ENCODE data around the gene SNX1.

SNX1 gene

GRCh38 chr15:64137226-64137833, 41.5 kb downstream of the SNX1 start:
- Histone ChIP-seq H2BK12ac (ENCODE audit: low read length in 2 of 2) (no peak overlapping the region), H3K4me2 (ENCODE audit: low read length, poor library complexity, severe bottlenecking) (no peak overlapping the region), H3K9ac (ENCODE audit: low read length) (no peak overlapping the region), H3K27ac (ENCODE audit: low read length, poor library complexity, severe bottlenecking) (no peak overlapping the region), H3K4ac (ENCODE audit: low read depth in 1 of 2, low read length in 2 of 2) (no peak overlapping the region), H3K14ac (ENCODE audit: low read length in 2 of 2) (no peak overlapping the region), H3K18ac (ENCODE audit: low read depth in 1 of 2, low read length in 2 of 2) (no peak overlapping the region), H3K36me3 (ENCODE audit: control insufficient read depth in 1 of 2, insufficient read depth in 2 of 2, low read depth in 1 of 2, low read length in 2 of 2) (peaks cover 65 to 79% of the 10 kb centered on the region in 2 experiments), H3K4me3 (ENCODE audit: insufficient read depth in 1 of 2, low read depth in 1 of 2, low read length in 2 of 2) (no peak overlapping the region), H2BK5ac (ENCODE audit: low read depth, low read length, poor library complexity, severe bottlenecking) (no peak overlapping the region), H3K23ac (ENCODE audit: low read length in 2 of 2) (no peak overlapping the region), H2BK15ac (ENCODE audit: low read depth, poor library complexity, severe bottlenecking) (no peak overlapping the region), H3K4me1 (ENCODE audit: control insufficient read depth, insufficient read depth, low read depth, low read length) (peaks cover 10% of the 10 kb centered on the region), H4K91ac (ENCODE audit: low read length) (no peak overlapping the region), H3K9me3 (ENCODE audit: control insufficient read depth, low read length) (no peaks in the 10 kb centered on the region), H2AK5ac (ENCODE audit: low read length, severe bottlenecking) (no peak overlapping the region), H4K8ac (ENCODE audit: low read length) (no peak overlapping the region), H3K27me3 (ENCODE audit: control insufficient read depth in 1 of 2, insufficient read depth in 1 of 2, low read length in 2 of 2) (no peaks in the 10 kb centered on the region), H3K79me1 (replicated peaks; ENCODE audit: low read length, poor library complexity, severe bottlenecking) (peaks cover 22% of the 10 kb centered on the region), H2AFZ (ENCODE audit: low read depth, low read length) (no peak overlapping the region), H2BK120ac (ENCODE audit: low read depth, low read length) (no peak overlapping the region)
- WGBS = 88% methylated on average over 6 of the region's 8 CpGs
- DNase-seq = no peak

GRCh38 chr15:64138331-64138941, 42.7 kb downstream of the SNX1 start:
- Histone ChIP-seq H3K79me1 (replicated peaks; ENCODE audit: low read length, poor library complexity, severe bottlenecking) (peaks cover 14% of the 10 kb centered on the region), H3K18ac (ENCODE audit: low read depth in 1 of 2, low read length in 2 of 2) (no peak overlapping the region), H2BK12ac (ENCODE audit: low read length in 2 of 2) (no peak overlapping the region)

GRCh38 chr15:64141798-64142512, 46.2 kb downstream of the SNX1 start:
- peaks cover 27% of the 10 kb centered on the region for H3K4me1 ChIP-seq (ENCODE audit: control insufficient read depth, insufficient read depth, low read depth, low read length)
- H3K4ac ChIP-seq (ENCODE audit: low read depth in 1 of 2, low read length in 2 of 2) = no peak overlapping the region
- no peak overlapping the region for H2BK12ac ChIP-seq (ENCODE audit: low read length in 2 of 2)
- no peak overlapping the region for H3K23ac ChIP-seq (ENCODE audit: low read length in 2 of 2)
- DNase-seq = no peak
- H3K79me1 ChIP-seq (replicated peaks; ENCODE audit: low read length, poor library complexity, severe bottlenecking) = peaks cover 7% of the 10 kb centered on the region
- no peak overlapping the region for H4K91ac ChIP-seq (ENCODE audit: low read length)
- H2BK15ac ChIP-seq (ENCODE audit: low read depth, poor library complexity, severe bottlenecking) = no peak overlapping the region
- no peaks in the 10 kb centered on the region for H3K9me3 ChIP-seq (ENCODE audit: control insufficient read depth, low read length)
- H3K9ac ChIP-seq (ENCODE audit: low read length) = no peak overlapping the region
- H3K18ac ChIP-seq (ENCODE audit: low read depth in 1 of 2, low read length in 2 of 2) = no peak overlapping the region
- H2BK5ac ChIP-seq (ENCODE audit: low read depth, low read length, poor library complexity, severe bottlenecking) = no peak overlapping the region
- no peak overlapping the region for H3K14ac ChIP-seq (ENCODE audit: low read length in 2 of 2)
- no peak overlapping the region for H3K4me2 ChIP-seq (ENCODE audit: low read length, poor library complexity, severe bottlenecking)
- no peaks in the 10 kb centered on the region for H3K27me3 ChIP-seq (ENCODE audit: control insufficient read depth in 1 of 2, insufficient read depth in 1 of 2, low read length in 2 of 2)
- H3K4me3 ChIP-seq (ENCODE audit: insufficient read depth in 1 of 2, low read depth in 1 of 2, low read length in 2 of 2) = no peak overlapping the region
- no peak overlapping the region for H2BK120ac ChIP-seq (ENCODE audit: low read depth, low read length)
- no peak overlapping the region for H2AFZ ChIP-seq (ENCODE audit: low read depth, low read length)
- H3K27ac ChIP-seq (ENCODE audit: low read length, poor library complexity, severe bottlenecking) = no peak overlapping the region
- H3K36me3 ChIP-seq (ENCODE audit: control insufficient read depth in 1 of 2, insufficient read depth in 2 of 2, low read depth in 1 of 2, low read length in 2 of 2) = peaks cover 45 to 77% of the 10 kb centered on the region in 2 experiments
- H2AK5ac ChIP-seq (ENCODE audit: low read length, severe bottlenecking) = no peak overlapping the region
- no peak overlapping the region for H4K8ac ChIP-seq (ENCODE audit: low read length)
- over 99% methylated on average over 8 of the region's 8 CpGs for WGBS

More at GRCh38 chr15:64138331-64138941, 42.7 kb downstream of the SNX1 start:
- Histone ChIP-seq H3K27ac (ENCODE audit: low read length, poor library complexity, severe bottlenecking) (no peak overlapping the region), H3K4me2 (ENCODE audit: low read length, poor library complexity, severe bottlenecking) (no peak overlapping the region), H3K36me3 (ENCODE audit: control insufficient read depth in 1 of 2, insufficient read depth in 2 of 2, low read depth in 1 of 2, low read length in 2 of 2) (peaks cover 61 to 80% of the 10 kb centered on the region in 2 experiments), H3K4ac (ENCODE audit: low read depth in 1 of 2, low read length in 2 of 2) (no peak overlapping the region), H2BK5ac (ENCODE audit: low read depth, low read length, poor library complexity, severe bottlenecking) (no peak overlapping the region), H3K9me3 (ENCODE audit: control insufficient read depth, low read length) (no peaks in the 10 kb centered on the region), H3K4me3 (ENCODE audit: insufficient read depth in 1 of 2, low read depth in 1 of 2, low read length in 2 of 2) (no peak overlapping the region), H4K91ac (ENCODE audit: low read length) (no peak overlapping the region), H2BK15ac (ENCODE audit: low read depth, poor library complexity, severe bottlenecking) (peak overlapping the region; percentile 31), H3K4me1 (ENCODE audit: control insufficient read depth, insufficient read depth, low read depth, low read length) (peaks cover 11% of the 10 kb centered on the region), H3K9ac (ENCODE audit: low read length) (no peak overlapping the region), H3K23ac (ENCODE audit: low read length in 2 of 2) (no peak overlapping the region), H4K8ac (ENCODE audit: low read length) (no peak overlapping the region), H2BK120ac (ENCODE audit: low read depth, low read length) (no peak overlapping the region), H3K14ac (ENCODE audit: low read length in 2 of 2) (no peak overlapping the region), H2AFZ (ENCODE audit: low read depth, low read length) (no peak overlapping the region), H2AK5ac (ENCODE audit: low read length, severe bottlenecking) (no peak overlapping the region), H3K27me3 (ENCODE audit: control insufficient read depth in 1 of 2, insufficient read depth in 1 of 2, low read length in 2 of 2) (no peaks in the 10 kb centered on the region)
- DNase-seq = no peak
- 91% methylated on average over 3 of the region's 4 CpGs for WGBS

DNA sequence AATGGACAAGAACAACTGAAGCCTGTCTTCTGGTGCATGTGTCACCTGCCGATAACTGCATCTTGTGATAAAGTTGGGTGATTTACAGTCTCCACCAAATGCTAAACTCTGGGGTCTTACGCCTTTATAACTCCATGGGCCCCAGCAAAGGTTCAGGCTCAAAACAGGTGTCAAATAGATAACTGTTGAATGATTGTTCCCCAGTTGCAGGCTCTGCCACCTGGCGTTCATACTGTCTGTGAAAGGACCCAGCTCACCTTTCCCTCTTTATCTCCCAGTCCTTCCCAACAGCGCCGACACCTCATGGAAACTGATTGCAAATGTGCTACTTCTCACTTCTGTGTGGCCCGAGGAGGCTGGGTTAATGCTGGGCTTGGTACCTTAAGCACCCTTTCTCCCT, 47.5 kb downstream of the SNX1 start:
- Histone ChIP-seq H3K4ac (ENCODE audit: low read depth in 1 of 2, low read length in 2 of 2) (no peak overlapping the region), H2BK12ac (ENCODE audit: low read length in 2 of 2) (no peak overlapping the region), H3K9me3 (ENCODE audit: control insufficient read depth, low read length) (no peaks in the 10 kb centered on the region), H2BK15ac (ENCODE audit: low read depth, poor library complexity, severe bottlenecking) (no peak overlapping the region), H3K14ac (ENCODE audit: low read length in 2 of 2) (no peak overlapping the region), H3K4me1 (ENCODE audit: control insufficient read depth, insufficient read depth, low read depth, low read length) (peaks cover 27% of the 10 kb centered on the region), H2AFZ (ENCODE audit: low read depth, low read length) (no peak overlapping the region), H4K91ac (ENCODE audit: low read length) (no peak overlapping the region), H3K4me3 (ENCODE audit: insufficient read depth in 1 of 2, low read depth in 1 of 2, low read length in 2 of 2) (no peak overlapping the region), H3K9ac (ENCODE audit: low read length) (no peak overlapping the region), H2AK5ac (ENCODE audit: low read length, severe bottlenecking) (no peak overlapping the region), H3K23ac (ENCODE audit: low read length in 2 of 2) (no peak overlapping the region), H3K79me1 (replicated peaks; ENCODE audit: low read length, poor library complexity, severe bottlenecking) (peaks cover 7% of the 10 kb centered on the region), H2BK120ac (ENCODE audit: low read depth, low read length) (no peak overlapping the region), H2BK5ac (ENCODE audit: low read depth, low read length, poor library complexity, severe bottlenecking) (no peak overlapping the region), H4K8ac (ENCODE audit: low read length) (no peak overlapping the region), H3K27me3 (ENCODE audit: control insufficient read depth in 1 of 2, insufficient read depth in 1 of 2, low read length in 2 of 2) (no peaks in the 10 kb centered on the region), H3K27ac (ENCODE audit: low read length, poor library complexity, severe bottlenecking) (no peak overlapping the region), H3K36me3 (ENCODE audit: control insufficient read depth in 1 of 2, insufficient read depth in 2 of 2, low read depth in 1 of 2, low read length in 2 of 2) (peaks cover 43 to 63% of the 10 kb centered on the region in 2 experiments), H3K18ac (ENCODE audit: low read depth in 1 of 2, low read length in 2 of 2) (no peak overlapping the region), H3K4me2 (ENCODE audit: low read length, poor library complexity, severe bottlenecking) (no peak overlapping the region)
- no peak for DNase-seq
- 99% methylated on average over 6 of the region's 6 CpGs for WGBS

Data from mesenchymal stem cell (in vitro differentiated cells and primary cell).